Activated B cell treated with CpG ODN at 0.5 μM for 24 hours (primary cell): ENCODE measurements around the gene RUNDC3A. TPM values are rescaled to one million over a fixed set of nuclear protein-coding genes. Genes with fewer than 3 reads are reported as not detected.
"Not testable (repeated sequence)": the region's sequence is repeated elsewhere in the genome, so short reads cannot be mapped to it uniquely, and the experiment has no call there.

ENCODE experiments used
- ATAC-seq: fragments of 200-7000 bp; cut with Tn5 transposase; one replicate; pipeline ENCODE4 v1.10.0; 2021; ENCODE audit warnings: low read depth, mild to moderate bottlenecking, moderate library complexity
- CTCF ChIA-PET: fragments of 350-600 bp; sonication (Branson Sonifier 250); formaldehyde crosslinking; loops from one replicate; lab custom pipeline; 2021; ENCODE audit warnings: antibody characterized with exemption; lab: Charles Lee
- POLR2A ChIA-PET: fragments of 350-600 bp; sonication (Branson Sonifier 250); formaldehyde crosslinking; loops from one replicate; lab custom pipeline; 2021; ENCODE audit warnings: antibody characterized with exemption; lab: Charles Lee
- DNase-seq: peaks from one replicate; pipeline ENCODE4 v3.0.0; 2022
- H3K27ac Mint-ChIP-seq: one replicate; pipeline ENCODE4 v1.8.0; 2020; ENCODE audit warnings: mixed read lengths
- H3K27me3 Mint-ChIP-seq: one replicate; pipeline ENCODE4 v1.8.0; 2021; ENCODE audit warnings: mixed read lengths
- H3K36me3 Mint-ChIP-seq: one replicate; pipeline ENCODE4 v1.8.0; 2021; ENCODE audit warnings: low read depth, mixed read lengths
- H3K4me1 Mint-ChIP-seq: one replicate; pipeline ENCODE4 v1.8.0; 2021; ENCODE audit warnings: mixed read lengths
- H3K4me3 Mint-ChIP-seq: one replicate; pipeline ENCODE4 v1.8.0; 2020; ENCODE audit warnings: mild to moderate bottlenecking, mixed read lengths
- H3K9me3 Mint-ChIP-seq: one replicate; pipeline ENCODE4 v1.8.0; 2020; ENCODE audit warnings: mixed read lengths
- intact Hi-C: fragments of 100-400 bp; cut with micrococcal nuclease; formaldehyde crosslinking; loops from one replicate; pipeline ENCODE4 v1.15.1; 2024
- total RNA-seq: library from RNA; stranded (reverse); gene quantifications from 2 replicates; pipeline ENCODE4 v1.2.3, GENCODE V29; 2022
- TF ChIP-seq, protein P1 (sequence below): fragments of 200-600 bp; IDR thresholded peaks from one replicate; pipeline ENCODE4 v1.8.0; 2022; ENCODE audit warnings: antibody characterized with exemption, mild to moderate bottlenecking

RUNDC3A gene
- total RNA-seq, 1 donor from 2014 or later = 0.07 TPM

GRCh38 chr17:44343510-44344209 lies 35.3 kb downstream of the RUNDC3A start:
- H3K27ac Mint-ChIP-seq = no peak overlapping the region
- H3K9me3 Mint-ChIP-seq = no peaks in the 10 kb centered on the region
- POLR2A ChIA-PET = interaction anchor here (3.2 to 8.7 kb wide), 3 partner anchors 12 to 144 kb away, joined by 20 to 241 read pairs (median 23); partner anchors contain the start of genes ATXN7L3 and UBTF

GRCh38 chr17:44344939-44345453 lies 36.6 kb downstream of the RUNDC3A start, which contains the start of gene GRN:
GRN (plus strand) TSS chr17:44345302; CDS start chr17:44349165, 3,863 bp downstream.
- POLR2A ChIA-PET = interaction anchor here (0.6 to 8.7 kb wide), 19 partner anchors 9 to 1135 kb away, joined by 3 to 241 read pairs (median 6); partner anchors contain the start of genes ATXN7L3, GPATCH8, HROB and SLC25A39

More at GRCh38 chr17:44343510-44344209, 35.3 kb downstream of the RUNDC3A start:
- intact Hi-C loops = loop anchor here (2.0 to 10.0 kb wide), 3 partner anchors 19 to 971 kb away; partner anchors contain the start of genes HROB, MAP3K14 and SLC25A39
- DNase-seq (no peak), ATAC-seq (no peak)
- H3K36me3 Mint-ChIP-seq = peaks cover 12% of the 10 kb centered on the region
- TF ChIP-seq, protein P1, sequence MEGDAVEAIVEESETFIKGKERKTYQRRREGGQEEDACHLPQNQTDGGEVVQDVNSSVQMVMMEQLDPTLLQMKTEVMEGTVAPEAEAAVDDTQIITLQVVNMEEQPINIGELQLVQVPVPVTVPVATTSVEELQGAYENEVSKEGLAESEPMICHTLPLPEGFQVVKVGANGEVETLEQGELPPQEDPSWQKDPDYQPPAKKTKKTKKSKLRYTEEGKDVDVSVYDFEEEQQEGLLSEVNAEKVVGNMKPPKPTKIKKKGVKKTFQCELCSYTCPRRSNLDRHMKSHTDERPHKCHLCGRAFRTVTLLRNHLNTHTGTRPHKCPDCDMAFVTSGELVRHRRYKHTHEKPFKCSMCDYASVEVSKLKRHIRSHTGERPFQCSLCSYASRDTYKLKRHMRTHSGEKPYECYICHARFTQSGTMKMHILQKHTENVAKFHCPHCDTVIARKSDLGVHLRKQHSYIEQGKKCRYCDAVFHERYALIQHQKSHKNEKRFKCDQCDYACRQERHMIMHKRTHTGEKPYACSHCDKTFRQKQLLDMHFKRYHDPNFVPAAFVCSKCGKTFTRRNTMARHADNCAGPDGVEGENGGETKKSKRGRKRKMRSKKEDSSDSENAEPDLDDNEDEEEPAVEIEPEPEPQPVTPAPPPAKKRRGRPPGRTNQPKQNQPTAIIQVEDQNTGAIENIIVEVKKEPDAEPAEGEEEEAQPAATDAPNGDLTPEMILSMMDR = no peak
- peaks cover 46% of the 10 kb centered on the region for H3K4me1 Mint-ChIP-seq
- H3K4me3 Mint-ChIP-seq = no peak overlapping the region
- CTCF ChIA-PET = interaction anchor here (0.7 to 2.2 kb wide), 3 partner anchors 11 to 133 kb away, joined by 3 to 6 read pairs (median 4); partner anchors contain the start of gene FAM171A2
- no peaks in the 10 kb centered on the region for H3K27me3 Mint-ChIP-seq

DNA sequence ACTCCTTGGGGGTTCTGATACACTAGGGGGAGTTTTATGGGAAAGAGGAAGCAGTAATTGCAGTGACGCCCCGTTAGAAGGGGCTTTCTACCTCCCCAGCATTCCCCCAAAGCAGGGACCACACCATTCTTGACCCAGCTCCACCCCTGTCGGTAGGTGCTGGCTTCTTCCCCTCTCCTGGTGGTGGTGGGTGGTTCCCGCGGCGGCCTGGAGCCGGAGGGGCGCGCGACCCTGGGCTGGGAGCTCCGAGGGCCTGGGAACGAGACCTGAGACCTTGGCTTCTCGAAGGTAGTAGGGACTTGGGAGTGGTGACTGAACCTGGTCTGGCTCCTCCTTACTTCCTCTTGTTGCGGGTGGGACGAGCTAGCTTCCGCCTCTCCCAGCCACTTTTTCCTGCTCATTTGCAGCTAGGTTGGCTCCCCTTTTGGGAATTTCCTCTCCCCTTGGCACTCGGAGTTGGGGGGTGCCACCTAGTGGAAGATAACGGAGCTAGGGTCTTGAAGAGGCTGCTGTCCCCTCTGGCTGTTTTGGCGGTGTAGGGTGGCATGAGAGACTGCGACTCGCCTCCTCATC lies 37.1 kb downstream of the RUNDC3A start:
- ChIA-PET POLR2A (interaction anchor here (0.6 to 8.7 kb wide), 19 partner anchors 9 to 1136 kb away, joined by 3 to 241 read pairs (median 6); partner anchors contain the start of genes ATXN7L3, GPATCH8, HROB and SLC25A39), CTCF (interaction anchor here (0.8 to 2.2 kb wide), 18 partner anchors 9 to 402 kb away, joined by 3 to 38 read pairs (median 6); partner anchors contain the start of genes FAM171A2 and HDAC5)
- intact Hi-C loops = loop anchor here (1.0 to 10.0 kb wide), 10 partner anchors 9 to 969 kb away; partner anchors contain the start of genes G6PC3, HDAC5, HROB and MAP3K14
- DNase-seq (no peak), ATAC-seq (peak; percentile 18)
- H3K9me3 Mint-ChIP-seq = no peaks in the 10 kb centered on the region
- peaks cover 25% of the 10 kb centered on the region for H3K36me3 Mint-ChIP-seq
- TF ChIP-seq, protein P1 = no peak
- peaks cover 62% of the 10 kb centered on the region for H3K4me1 Mint-ChIP-seq
- H3K27ac Mint-ChIP-seq = peak overlapping the region; percentile 89
- H3K27me3 Mint-ChIP-seq = no peaks in the 10 kb centered on the region
- H3K4me3 Mint-ChIP-seq = peak overlapping the region; percentile 97

More at GRCh38 chr17:44344939-44345453, 36.6 kb downstream of the RUNDC3A start, which contains the start of gene GRN:
- ATAC-seq (peak; percentile 70), DNase-seq (peak; percentile 76)
- peaks cover 58% of the 10 kb centered on the region for H3K4me1 Mint-ChIP-seq
- CTCF ChIA-PET = interaction anchor here (0.8 to 2.2 kb wide), 19 partner anchors 9 to 401 kb away, joined by 3 to 38 read pairs (median 5); partner anchors contain the start of genes FAM171A2 and HDAC5
- H3K27me3 Mint-ChIP-seq = no peaks in the 10 kb centered on the region
- TF ChIP-seq, protein P1 = no peak
- H3K4me3 Mint-ChIP-seq = peak within 1 kb of the TSS; percentile 97
- H3K27ac Mint-ChIP-seq = peak within 1 kb of the TSS; percentile 89
- H3K9me3 Mint-ChIP-seq = no peaks in the 10 kb centered on the region
- intact Hi-C loops = loop anchor here (1.0 to 10.0 kb wide), 10 partner anchors 9 to 970 kb away; partner anchors contain the start of genes G6PC3, HDAC5, HROB and MAP3K14
- peaks cover 21% of the 10 kb centered on the region for H3K36me3 Mint-ChIP-seq

DNA sequence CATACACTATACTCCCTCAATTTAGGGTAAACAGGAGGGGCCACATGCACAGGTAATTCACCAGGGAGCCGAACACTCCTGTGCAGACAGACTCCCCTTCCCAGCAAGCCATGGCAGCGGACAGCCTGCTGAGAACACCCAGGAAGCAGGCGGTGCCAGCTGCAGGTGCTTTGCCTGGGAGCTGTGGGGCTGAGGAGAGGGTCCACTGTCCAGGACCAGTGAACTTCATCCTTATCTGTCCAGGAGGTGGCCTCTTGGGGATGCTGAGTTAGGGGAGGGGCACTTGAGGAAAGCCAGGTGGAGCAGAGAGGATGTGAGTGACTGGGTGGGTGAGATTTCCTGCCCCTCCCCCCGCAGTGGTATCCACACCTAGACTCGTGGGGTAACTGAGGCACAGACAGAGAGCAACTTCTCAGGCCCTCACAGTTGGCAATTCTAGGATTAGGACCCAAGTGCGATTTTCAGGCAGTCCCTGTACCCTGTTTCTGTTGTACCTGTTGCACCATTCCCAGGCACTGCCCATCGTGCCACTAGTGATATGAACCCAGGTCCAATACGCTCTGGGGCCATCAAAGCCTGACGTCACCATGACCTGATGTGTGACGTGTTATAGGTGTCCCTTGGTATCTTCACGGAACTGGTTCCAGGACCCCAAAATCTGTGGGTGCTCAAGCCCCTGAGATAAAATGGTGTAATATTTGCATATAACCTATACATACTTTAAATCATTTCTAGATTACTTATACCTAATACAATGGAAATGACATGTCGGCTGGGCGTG lies 37.9 kb downstream of the RUNDC3A start:
- peak overlapping the region; percentile 89 for H3K27ac Mint-ChIP-seq
- no peaks in the 10 kb centered on the region for H3K27me3 Mint-ChIP-seq
- ATAC-seq = no peak
- intact Hi-C loops = loop anchor here (5.0 to 10.0 kb wide), 4 partner anchors 224 to 969 kb away; partner anchors contain the start of genes G6PC3, HDAC5 and MAP3K14
- CTCF ChIA-PET = interaction anchor here (0.9 to 2.2 kb wide), 15 partner anchors 8 to 402 kb away, joined by 3 to 38 read pairs (median 6); partner anchors contain the start of gene HDAC5
- no peak for DNase-seq
- peak overlapping the region; percentile 97 for H3K4me3 Mint-ChIP-seq
- POLR2A ChIA-PET = interaction anchor here (1.0 to 8.7 kb wide), 16 partner anchors 8 to 281 kb away, joined by 3 to 241 read pairs (median 8); partner anchors contain the start of genes ATXN7L3, GPATCH8, SLC25A39 and TMUB2
- H3K36me3 Mint-ChIP-seq = peaks cover 31% of the 10 kb centered on the region
- no peaks in the 10 kb centered on the region for H3K9me3 Mint-ChIP-seq
- TF ChIP-seq, protein P1 = no peak
- peaks cover 66% of the 10 kb centered on the region for H3K4me1 Mint-ChIP-seq

DNA sequence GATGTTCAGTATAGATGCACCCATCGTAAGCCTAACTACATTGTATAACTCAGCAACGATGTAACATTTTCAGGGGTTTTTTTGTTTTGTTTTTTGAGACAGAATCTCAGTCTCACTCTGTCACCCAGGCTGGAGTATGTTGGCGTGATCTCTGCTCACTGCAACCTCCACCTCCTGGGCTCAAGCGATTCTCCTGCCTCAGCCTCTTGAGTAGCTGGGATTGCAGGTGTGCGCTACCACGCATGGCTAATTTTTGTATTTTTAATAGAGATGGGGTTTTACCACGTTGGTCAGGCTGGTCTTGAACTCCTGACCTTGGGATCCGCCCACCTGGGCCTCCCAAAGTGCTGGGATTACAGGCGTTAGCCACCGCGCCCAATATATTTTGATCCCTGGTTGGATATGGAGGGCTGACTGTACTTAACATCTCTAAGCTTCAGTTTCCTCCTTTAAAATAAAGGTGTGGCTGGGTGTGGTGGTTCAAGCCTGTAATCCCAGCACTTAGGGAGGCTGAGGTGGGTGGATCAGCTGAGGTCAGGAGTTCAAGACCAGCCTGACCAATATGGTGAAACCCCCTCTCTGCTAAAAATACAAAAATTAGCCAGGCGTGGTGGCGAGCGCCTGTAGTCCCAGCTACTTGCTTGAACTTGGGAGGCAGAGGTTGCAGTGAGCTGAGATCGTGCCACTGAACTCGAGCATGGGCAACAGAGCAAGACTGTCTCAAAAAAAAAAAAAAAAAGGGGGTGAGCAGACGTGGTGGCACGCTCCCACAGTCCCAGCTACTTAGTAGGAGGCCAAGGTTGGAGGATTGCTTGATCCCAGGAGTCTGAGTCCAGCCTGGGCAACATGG lies 39.0 kb downstream of the RUNDC3A start:
- peaks cover 66% of the 10 kb centered on the region for H3K4me1 Mint-ChIP-seq
- H3K4me3 Mint-ChIP-seq = peak overlapping the region; percentile 97
- peaks cover 43% of the 10 kb centered on the region for H3K36me3 Mint-ChIP-seq
- not testable (repeated sequence) for H3K27me3 Mint-ChIP-seq, DNase-seq, H3K9me3 Mint-ChIP-seq
- intact Hi-C loops = loop anchor here (1.0 to 10.0 kb wide), 6 partner anchors 22 to 967 kb away; partner anchors contain the start of genes G6PC3, HDAC5 and MAP3K14
- ChIA-PET CTCF (interaction anchor here (0.7 to 12.4 kb wide), 9 partner anchors 16 to 179 kb away, joined by 3 to 108 read pairs (median 4); partner anchors contain the start of gene FAM171A2), POLR2A (interaction anchor here (0.5 to 8.7 kb wide), 21 partner anchors 13 to 1544 kb away, joined by 3 to 241 read pairs (median 7); partner anchors contain the start of genes ATXN7L3, HDAC5, LSM12 and SLC25A39)
- peak overlapping the region; percentile 89 for H3K27ac Mint-ChIP-seq
- ATAC-seq = peak; percentile 19
